ENCODE data around the gene SVOPL. TPM values are rescaled to one million over a fixed set of nuclear protein-coding genes. Genes with fewer than 3 reads are reported as not detected.

Gene SVOPL
- total RNA-seq, 1 donor from 2014 or later, result 0.74 TPM

- ATAC-seq, result no peak
- H3K36me3 ChIP-seq, result no peaks in the 10 kb centered on the region
- TF ChIP-seq CTCF (IDR thresholded peaks at IDR 0.05), result no peak
- no peak overlapping the region for H3K4me3 ChIP-seq
- H3K27ac ChIP-seq, result no peak overlapping the region
- H3K27me3 ChIP-seq (ENCODE audit: low read depth), result no peaks in the 10 kb centered on the region
- no peak for DNase-seq
- no peaks in the 10 kb centered on the region for H3K9me3 ChIP-seq
- intact Hi-C loops (cut with DNase I), result no loop called here
- H3K4me1 ChIP-seq, result no peaks in the 10 kb centered on the region
Measured at GRCh38 chr7:138618933-138619332, 82.2 kb downstream of the SVOPL start.

- no peak for TF ChIP-seq CTCF (IDR thresholded peaks at IDR 0.05)
- no peak for ATAC-seq
- no peaks in the 10 kb centered on the region for H3K9me3 ChIP-seq
- H3K36me3 ChIP-seq, result no peaks in the 10 kb centered on the region
- H3K27ac ChIP-seq, result no peak overlapping the region
- DNase-seq, result no peak
- no peaks in the 10 kb centered on the region for H3K27me3 ChIP-seq (ENCODE audit: low read depth)
- intact Hi-C loops (cut with DNase I), result no loop called here
- no peaks in the 10 kb centered on the region for H3K4me1 ChIP-seq
- H3K4me3 ChIP-seq, result no peak overlapping the region
Measured at GRCh38 chr7:138618506-138618905, 82.7 kb downstream of the SVOPL start.

GRCh38 chr7:138616085-138616484 is 85.1 kb downstream of the SVOPL start:
- ATAC-seq (peak in 1 of 2 donors; percentile 84), DNase-seq (no peak)
- TF ChIP-seq CTCF (IDR thresholded peaks at IDR 0.05), result no peak
- Histone ChIP-seq H3K4me3 (no peak overlapping the region), H3K27ac (no peak overlapping the region), H3K4me1 (no peaks in the 10 kb centered on the region), H3K27me3 (ENCODE audit: low read depth) (no peaks in the 10 kb centered on the region), H3K36me3 (no peaks in the 10 kb centered on the region), H3K9me3 (no peaks in the 10 kb centered on the region)
- intact Hi-C loops (cut with DNase I), result no loop called here

- intact Hi-C loops (cut with DNase I), result no loop called here
- no peaks in the 10 kb centered on the region for H3K9me3 ChIP-seq
- TF ChIP-seq CTCF (IDR thresholded peaks at IDR 0.05), result no peak
- no peak for DNase-seq
- ATAC-seq, result no peak
- no peak overlapping the region for H3K4me3 ChIP-seq
- no peak overlapping the region for H3K27ac ChIP-seq
- no peaks in the 10 kb centered on the region for H3K27me3 ChIP-seq (ENCODE audit: low read depth)
- H3K36me3 ChIP-seq, result no peaks in the 10 kb centered on the region
- no peaks in the 10 kb centered on the region for H3K4me1 ChIP-seq
Measured at GRCh38 chr7:138613630-138614029, 87.5 kb downstream of the SVOPL start.

GRCh38 chr7:138610671-138611170 is 90.4 kb downstream of the SVOPL start:
- Histone ChIP-seq H3K4me3 (no peak overlapping the region), H3K27me3 (ENCODE audit: low read depth) (no peaks in the 10 kb centered on the region)

More at GRCh38 chr7:138610671-138611170, 90.4 kb downstream of the SVOPL start:
- Histone ChIP-seq H3K27ac (no peak overlapping the region), H3K36me3 (no peaks in the 10 kb centered on the region), H3K4me1 (no peaks in the 10 kb centered on the region), H3K9me3 (no peaks in the 10 kb centered on the region)
- intact Hi-C loops (cut with DNase I), result no loop called here
- TF ChIP-seq CTCF (IDR thresholded peaks at IDR 0.05), result no peak
- ATAC-seq (peak; percentile 89 to 90), DNase-seq (peak; percentile 52)
